SJCRH30 (cell line): Measurements from ENCODE around the gene RCOR3. TPM values are rescaled to one million over a fixed set of nuclear protein-coding genes. Genes with fewer than 3 reads are reported as not detected.
"Not testable (repeated sequence)": the region's sequence is repeated elsewhere in the genome, so short reads cannot be mapped to it uniquely, and the experiment has no call there.

Experiments
- DNase-seq, 2 experiments: peaks; one replicate each; pipeline ENCODE4 v3.0.0-alpha.2; 2015 to 2020
- H3K27ac ChIP-seq: fragments of 250-450 bp; sonication (Bioruptor Pico); 2 replicates; pipeline ENCODE4 v1.5.1; 2020; ENCODE audit warnings: mild to moderate bottlenecking, moderate library complexity
- H3K27me3 ChIP-seq: fragments of 250-450 bp; sonication (Bioruptor Pico); 2 replicates; pipeline ENCODE4 v1.5.1; 2020; ENCODE audit warnings: mild to moderate bottlenecking, moderate library complexity
- H3K36me3 ChIP-seq: fragments of 250-450 bp; sonication (Bioruptor Pico); 2 replicates; pipeline ENCODE4 v1.5.1; 2020; ENCODE audit warnings: mild to moderate bottlenecking, moderate library complexity
- H3K4me1 ChIP-seq: fragments of 250-450 bp; sonication (Bioruptor Pico); 2 replicates; pipeline ENCODE4 v1.5.1; 2020; ENCODE audit warnings: mild to moderate bottlenecking, moderate library complexity
- H3K4me3 ChIP-seq: fragments of 250-450 bp; sonication (Bioruptor Pico); 2 replicates; pipeline ENCODE4 v1.5.1; 2020; ENCODE audit warnings: mild to moderate bottlenecking, moderate library complexity
- H3K9me3 ChIP-seq: fragments of 250-450 bp; sonication (Bioruptor Pico); replicated peaks from 2 replicates; pipeline ENCODE4 v1.5.1; 2020; ENCODE audit warnings: mild to moderate bottlenecking, moderate library complexity
- total RNA-seq: library from RNA; depleted of rRNA; stranded (reverse); fragments of >200 nt; shearing (Covaris generic); gene quantifications from 2 replicates; pipeline ENCODE4 v1.2.3, GENCODE V29; 2014; rRNA removed

Gene RCOR3
- total RNA-seq, result 30.1 and 43.3 TPM in 2 replicates

DNA sequence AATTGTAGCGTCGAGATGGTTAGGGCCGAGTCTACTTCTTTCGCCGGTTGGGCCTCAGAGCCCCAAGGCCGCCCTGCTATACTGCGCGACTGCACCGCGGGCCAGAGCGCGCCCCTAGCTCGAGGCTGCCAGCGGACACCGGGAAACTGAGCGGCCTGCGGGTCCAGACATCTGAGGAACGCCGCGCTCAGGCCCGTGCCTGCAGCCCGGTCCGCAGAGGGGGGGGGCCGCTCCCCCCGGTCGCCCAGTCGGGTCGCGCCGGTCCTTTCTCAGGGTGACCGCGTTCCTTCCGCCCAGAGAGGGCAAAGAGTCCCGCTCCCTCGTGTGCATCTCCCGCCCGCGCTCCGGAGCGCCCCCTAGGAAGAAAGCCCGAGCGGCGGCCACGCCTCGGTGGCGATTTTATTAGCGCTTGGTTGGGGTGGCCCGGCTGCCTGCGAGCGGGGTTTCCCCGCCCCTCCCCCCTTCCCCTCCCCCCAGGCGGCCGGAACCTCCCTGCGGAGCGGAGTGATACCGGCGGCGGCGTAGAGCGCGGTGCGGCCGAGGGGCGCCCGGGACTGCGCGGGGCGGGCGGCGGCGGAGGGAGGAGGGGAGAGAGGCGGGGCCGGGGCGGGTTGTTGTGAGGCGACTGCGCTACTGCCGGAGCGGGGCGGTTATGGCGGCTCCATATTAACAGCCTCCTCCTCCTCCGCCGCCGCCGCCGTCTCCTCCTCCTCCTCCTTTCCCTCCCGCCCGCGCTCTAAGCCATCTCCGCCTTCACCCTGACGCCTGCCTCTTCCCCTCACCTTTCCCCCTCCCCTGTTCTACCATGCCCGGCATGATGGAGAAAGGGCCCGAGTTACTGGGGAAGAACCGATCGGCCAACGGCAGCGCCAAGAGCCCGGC lies at the start of gene RCOR3:
Gene RCOR3 (plus strand): TSS at position 611 of the 882 bp plus-strand sequence. CDS start 195 bp downstream, at position 806.
- peak; percentile 94 to 95 for DNase-seq
- Histone ChIP-seq H3K4me3 (peak within 1 kb of the TSS; percentile 98), H3K4me1 (peaks cover 6% of the 10 kb centered on the region), H3K36me3 (peaks cover 12% of the 10 kb centered on the region), H3K9me3 (no peaks in the 10 kb centered on the region), H3K27me3 (no peaks in the 10 kb centered on the region), H3K27ac (peak within 1 kb of the TSS; percentile 95)

DNA sequence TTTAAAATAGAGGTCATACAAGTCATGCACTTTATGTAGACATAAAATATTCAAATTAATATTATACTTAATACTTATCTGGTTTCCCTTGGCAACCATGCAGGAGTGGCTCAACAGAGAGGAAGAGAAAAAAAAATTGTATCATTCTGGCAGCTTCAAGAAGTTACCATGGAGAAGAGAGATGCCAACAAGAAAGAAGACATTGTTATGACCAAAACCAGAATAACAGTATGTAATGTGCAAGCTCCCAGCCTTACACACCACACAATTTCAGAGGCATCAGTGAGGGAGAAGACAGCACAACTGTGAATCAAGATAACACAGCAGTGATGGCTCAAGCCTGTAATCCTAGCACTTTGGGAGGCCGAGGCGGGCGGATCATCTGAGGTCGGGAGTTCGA lies 49.1 kb upstream of the RCOR3 start:
- no peaks in the 10 kb centered on the region for H3K9me3 ChIP-seq
- DNase-seq, result no peak
- no peaks in the 10 kb centered on the region for H3K4me1 ChIP-seq
- H3K27ac ChIP-seq, result no peak overlapping the region
- H3K36me3 ChIP-seq, result no peaks in the 10 kb centered on the region
- no peaks in the 10 kb centered on the region for H3K27me3 ChIP-seq
- H3K4me3 ChIP-seq, result no peak overlapping the region

DNA sequence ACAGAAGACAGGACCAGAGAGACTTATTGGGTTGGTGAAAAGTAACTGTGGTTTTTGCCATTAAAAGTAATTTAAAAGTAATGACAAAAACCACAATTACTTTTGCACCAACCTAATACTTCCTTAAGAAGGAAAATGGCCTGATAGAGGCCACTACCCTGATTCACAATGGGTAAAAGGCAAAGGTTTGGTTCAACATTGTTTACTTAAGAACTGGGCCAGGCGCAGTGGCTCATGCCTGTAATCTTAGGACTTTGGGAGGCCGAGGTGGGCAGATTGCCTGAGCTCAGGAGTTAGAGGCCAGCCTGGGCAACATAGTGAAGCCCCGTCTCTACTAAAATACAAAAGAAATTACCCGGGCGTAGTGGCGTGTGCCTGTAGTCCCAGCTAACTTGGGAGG lies 48.2 kb upstream of the RCOR3 start:
- Histone ChIP-seq H3K27ac (no peak overlapping the region), H3K4me3 (no peak overlapping the region), H3K9me3 (no peaks in the 10 kb centered on the region), H3K36me3 (no peaks in the 10 kb centered on the region), H3K27me3 (no peaks in the 10 kb centered on the region), H3K4me1 (no peaks in the 10 kb centered on the region)
- DNase-seq, result no peak

DNA sequence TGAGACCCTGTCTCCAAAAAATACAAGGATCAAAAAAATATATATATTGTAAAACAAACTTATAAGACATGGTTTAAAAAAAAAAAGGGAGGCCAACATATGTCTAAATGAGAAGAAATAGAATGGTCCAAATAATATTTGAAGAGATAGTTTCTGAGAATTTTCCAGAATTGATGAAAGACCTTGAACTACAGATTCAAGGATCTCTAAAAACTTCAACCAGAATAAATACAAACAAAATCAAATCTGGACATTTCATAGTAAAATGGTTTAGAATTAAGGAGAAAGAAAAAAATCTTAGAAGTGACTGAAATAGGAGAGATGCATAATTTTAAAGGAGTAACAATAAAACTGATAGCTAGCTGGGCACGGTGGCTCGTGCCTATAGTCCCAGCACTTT lies 45.5 kb upstream of the RCOR3 start:
- no peak for DNase-seq
- Histone ChIP-seq H3K4me1 (no peaks in the 10 kb centered on the region), H3K36me3 (no peaks in the 10 kb centered on the region), H3K27ac (no peak overlapping the region), H3K4me3 (no peak overlapping the region), H3K9me3 (no peaks in the 10 kb centered on the region), H3K27me3 (0 out of 2 replicates have a peak, but pooled peaks cover 4% of the 10 kb centered on the region)

DNA sequence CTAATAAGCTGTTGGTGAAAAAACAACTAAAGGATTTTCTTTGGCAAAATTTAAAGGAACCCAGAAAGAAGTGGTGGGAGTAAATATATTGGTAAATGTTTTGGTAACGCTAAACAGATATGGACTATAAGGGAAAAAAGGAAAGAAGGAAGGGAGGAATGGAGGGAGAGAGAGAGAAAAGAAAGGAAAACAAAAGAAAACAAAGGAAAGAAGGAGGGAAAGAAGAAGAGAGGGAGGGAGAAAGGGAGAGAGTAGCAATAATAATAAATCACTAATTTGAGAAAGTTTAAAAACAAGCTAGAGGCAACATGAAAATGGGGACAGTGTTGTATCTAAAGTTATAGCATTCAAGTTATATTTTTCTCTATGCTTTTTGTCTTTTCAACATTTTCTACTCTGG lies 43.6 kb upstream of the RCOR3 start:
- DNase-seq, result no peak
- no peak overlapping the region for H3K4me3 ChIP-seq
- no peaks in the 10 kb centered on the region for H3K36me3 ChIP-seq
- H3K4me1 ChIP-seq, result no peaks in the 10 kb centered on the region
- 0 out of 2 replicates have a peak, but pooled peaks cover 4% of the 10 kb centered on the region for H3K27me3 ChIP-seq
- H3K27ac ChIP-seq, result no peak overlapping the region
- no peaks in the 10 kb centered on the region for H3K9me3 ChIP-seq

DNA sequence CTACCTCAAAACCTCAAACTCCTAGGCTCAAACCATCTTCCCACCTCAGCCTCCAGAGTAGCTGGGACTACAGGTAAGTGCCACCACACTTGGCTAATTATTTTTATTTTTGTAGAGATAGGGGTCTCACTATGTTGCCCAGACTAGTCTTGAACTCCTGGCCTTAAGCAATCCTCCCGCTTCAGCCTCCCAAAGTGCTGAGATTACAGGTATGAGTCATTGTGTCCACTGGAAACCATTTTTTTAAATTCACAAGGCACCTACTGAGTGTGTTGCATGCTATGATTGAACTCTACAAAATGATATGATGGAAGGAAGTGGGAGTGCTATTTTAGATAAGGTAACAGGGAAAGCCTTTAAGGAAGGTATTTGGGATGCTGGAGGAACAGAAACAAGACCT lies 41.8 kb upstream of the RCOR3 start:
- DNase-seq, result no peak
- H3K36me3 ChIP-seq, result no peaks in the 10 kb centered on the region
- no peak overlapping the region for H3K27ac ChIP-seq
- no peaks in the 10 kb centered on the region for H3K9me3 ChIP-seq
- no peaks in the 10 kb centered on the region for H3K4me1 ChIP-seq
- 0 out of 2 replicates have a peak, but pooled peaks cover 4% of the 10 kb centered on the region for H3K27me3 ChIP-seq
- H3K4me3 ChIP-seq, result no peak overlapping the region

DNA sequence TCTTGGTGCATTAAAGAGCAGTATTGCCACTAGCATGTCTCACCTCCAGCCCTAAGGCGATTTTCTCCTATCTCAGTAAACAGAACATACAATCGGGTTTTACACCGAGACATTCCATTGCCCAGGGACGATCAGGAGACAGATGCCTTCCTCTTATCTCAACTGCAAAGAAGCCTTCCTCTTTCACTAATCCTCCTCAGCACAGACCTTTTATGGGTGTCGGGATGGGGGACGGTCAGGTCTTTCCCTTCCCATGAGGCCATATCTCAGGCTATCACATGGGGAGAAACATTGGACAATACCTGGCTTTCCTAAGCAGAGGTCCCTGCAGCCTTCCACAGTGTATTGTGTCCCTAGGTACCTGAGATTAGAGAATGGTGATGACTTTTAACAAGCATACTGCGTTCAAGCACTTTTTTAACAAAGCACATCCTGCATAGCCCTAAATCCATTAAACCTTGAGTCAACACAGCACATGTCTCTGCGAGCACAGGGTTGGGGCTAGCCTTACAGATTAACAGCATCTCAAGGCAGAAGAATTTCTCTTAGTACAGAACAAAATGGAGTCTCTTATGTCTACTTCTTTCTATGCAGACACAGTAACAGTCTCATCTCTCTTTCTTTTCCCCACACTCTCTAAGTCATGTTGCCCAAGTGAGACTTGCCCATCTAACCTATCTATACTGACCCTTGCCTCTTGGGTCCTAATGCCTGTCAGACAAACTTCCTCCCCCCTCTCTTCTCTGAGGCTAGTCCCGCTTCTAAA lies 36.5 kb upstream of the RCOR3 start:
- not testable (repeated sequence) for DNase-seq, H3K27me3 ChIP-seq, H3K4me1 ChIP-seq, H3K36me3 ChIP-seq, H3K9me3 ChIP-seq, H3K4me3 ChIP-seq, H3K27ac ChIP-seq

DNA sequence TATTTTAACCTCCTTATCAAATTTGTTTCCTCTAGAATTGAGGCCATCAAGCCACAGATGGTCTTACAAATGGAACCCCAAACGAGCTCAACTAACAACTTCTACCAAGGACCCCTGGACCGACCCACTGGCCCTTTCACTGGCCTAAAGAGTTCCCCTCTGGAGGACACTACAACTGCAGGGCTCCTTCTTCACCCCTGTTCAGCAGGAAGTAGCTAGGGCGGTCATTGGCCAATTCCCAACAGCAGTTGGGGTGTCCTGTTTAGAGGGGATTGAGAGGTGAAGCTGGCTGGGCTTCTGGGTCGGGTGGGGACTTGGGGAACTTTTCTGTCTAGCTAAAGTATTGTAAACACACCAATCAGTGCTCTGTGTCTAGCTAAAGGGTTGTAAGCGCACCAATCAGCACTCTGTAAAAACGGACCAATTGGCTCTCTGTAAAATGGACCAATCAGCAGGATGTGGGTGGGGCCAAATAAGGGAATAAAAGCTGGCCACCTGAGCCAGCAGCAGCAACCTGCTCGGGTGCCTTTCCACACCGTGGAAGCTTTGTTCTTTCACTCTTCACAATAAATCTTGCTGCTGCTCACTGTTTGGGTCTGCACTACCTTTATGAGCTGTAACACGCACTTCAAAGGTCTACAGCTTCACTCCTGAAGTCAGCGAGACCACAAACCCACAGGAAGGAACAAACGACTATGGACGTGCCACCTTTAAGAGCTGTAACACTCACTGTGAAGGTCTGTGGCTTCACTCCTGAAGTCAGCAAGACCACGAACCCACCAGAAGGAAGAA lies 30.4 kb upstream of the RCOR3 start:
- not testable (repeated sequence) for H3K9me3 ChIP-seq, H3K27ac ChIP-seq, DNase-seq, H3K27me3 ChIP-seq, H3K36me3 ChIP-seq, H3K4me3 ChIP-seq, H3K4me1 ChIP-seq

DNA sequence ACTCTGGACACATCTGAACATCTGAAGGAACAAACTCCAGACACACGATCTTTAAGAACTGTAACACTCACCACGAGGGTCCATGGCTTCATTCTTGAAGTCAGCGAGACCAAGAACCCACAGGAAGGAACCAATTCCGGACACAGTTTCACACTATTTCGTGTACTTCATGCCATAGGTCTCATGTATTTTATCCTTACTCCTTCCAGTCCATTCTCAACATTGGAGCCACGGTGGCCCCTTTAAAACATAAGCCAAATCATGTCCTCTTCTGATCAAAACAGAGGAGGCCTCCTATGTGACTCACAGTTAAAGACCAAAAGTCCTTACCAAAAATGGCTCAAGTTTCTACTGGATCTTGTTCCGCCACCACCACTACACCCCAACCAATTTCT lies 29.8 kb upstream of the RCOR3 start:
- H3K4me1 ChIP-seq, result no peaks in the 10 kb centered on the region

DNA sequence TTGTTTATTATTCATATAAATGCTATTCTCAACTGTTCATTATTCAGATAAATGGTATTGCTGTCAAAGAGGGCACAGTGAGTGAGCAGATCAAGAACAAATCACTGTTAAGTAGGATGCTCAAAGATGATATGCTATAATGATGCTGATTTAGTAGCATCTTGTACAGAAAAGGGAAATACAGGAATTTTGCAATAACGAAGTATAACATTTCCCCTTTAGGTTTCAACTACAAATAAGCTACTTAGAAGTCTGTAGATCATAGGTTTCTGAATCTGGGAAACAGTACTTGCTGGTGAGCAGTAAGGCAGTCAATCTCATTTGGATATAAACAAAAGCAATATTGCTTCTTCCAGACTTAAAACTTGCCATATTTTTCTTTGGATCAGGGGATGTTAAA lies 27.3 kb upstream of the RCOR3 start:
- H3K27ac ChIP-seq, result no peak overlapping the region
- H3K4me3 ChIP-seq, result no peak overlapping the region
- no peak for DNase-seq
- no peaks in the 10 kb centered on the region for H3K4me1 ChIP-seq
- no peaks in the 10 kb centered on the region for H3K36me3 ChIP-seq
- 0 out of 2 replicates have a peak, but pooled peaks cover 3% of the 10 kb centered on the region for H3K27me3 ChIP-seq
- no peaks in the 10 kb centered on the region for H3K9me3 ChIP-seq

More for the DNA sequence above, 29.8 kb upstream of the RCOR3 start:
- 0 out of 2 replicates have a peak, but pooled peaks cover 3% of the 10 kb centered on the region for H3K27me3 ChIP-seq
- DNase-seq, result no peak
- H3K27ac ChIP-seq, result no peak overlapping the region
- no peaks in the 10 kb centered on the region for H3K36me3 ChIP-seq
- H3K4me3 ChIP-seq, result no peak overlapping the region
- no peaks in the 10 kb centered on the region for H3K9me3 ChIP-seq

DNA sequence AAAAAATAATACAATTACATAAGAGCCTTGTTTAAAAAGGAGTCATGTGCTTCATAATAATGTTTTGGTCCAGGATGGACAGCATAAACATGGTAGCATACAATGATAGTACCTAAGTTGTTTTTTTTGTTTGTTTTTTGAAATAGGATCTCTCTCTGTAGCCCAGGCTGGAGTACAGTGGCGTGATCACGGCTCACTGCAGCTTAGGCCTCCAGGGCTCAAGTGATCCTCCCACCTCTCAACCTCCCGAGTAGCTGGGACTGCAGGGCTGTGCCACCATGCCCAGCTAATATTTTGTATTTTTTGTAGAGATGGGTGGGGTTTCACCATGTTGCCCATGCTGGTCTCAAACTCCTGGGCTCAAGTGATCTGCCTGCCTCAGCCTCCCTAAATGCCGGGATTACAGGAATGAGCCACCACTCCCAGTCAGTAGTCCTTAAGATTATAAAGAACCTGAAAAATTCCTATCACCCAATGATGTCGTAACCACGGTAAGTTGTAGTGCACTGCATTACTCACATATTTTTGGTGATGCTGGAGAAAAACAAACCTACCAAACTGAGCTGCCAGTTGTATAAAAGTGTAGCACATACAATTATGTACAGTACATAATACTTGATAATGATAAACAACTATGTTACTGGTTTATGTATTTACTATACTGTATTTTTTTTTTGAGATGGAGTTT lies 22.4 kb upstream of the RCOR3 start:
- no peaks in the 10 kb centered on the region for H3K4me1 ChIP-seq
- H3K27ac ChIP-seq, result no peak overlapping the region
- H3K36me3 ChIP-seq, result no peaks in the 10 kb centered on the region
- 0 out of 2 replicates have a peak, but pooled peaks cover 3% of the 10 kb centered on the region for H3K27me3 ChIP-seq
- no peak overlapping the region for H3K4me3 ChIP-seq
- no peak for DNase-seq
- H3K9me3 ChIP-seq, result no peaks in the 10 kb centered on the region

DNA sequence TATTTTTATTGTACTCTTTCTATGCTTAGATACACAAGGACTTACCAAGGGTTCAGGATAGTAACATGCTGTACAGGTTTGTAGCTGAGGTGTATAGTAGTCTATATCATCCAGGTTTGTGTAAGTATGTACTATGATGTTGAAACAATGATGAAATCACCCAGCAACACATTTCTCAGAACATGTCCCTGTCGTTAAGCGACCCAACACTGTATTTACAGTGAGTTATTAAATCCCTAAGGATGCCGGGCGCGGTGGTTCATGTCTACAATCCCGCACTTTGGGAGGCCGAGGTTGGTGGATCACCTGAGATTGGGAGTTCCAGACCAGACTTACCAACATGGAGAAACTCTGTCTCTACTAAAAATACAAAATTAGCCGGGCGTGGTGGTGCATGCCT lies 21.6 kb upstream of the RCOR3 start:
- Histone ChIP-seq H3K27ac (no peak overlapping the region), H3K4me3 (no peak overlapping the region), H3K4me1 (no peaks in the 10 kb centered on the region), H3K36me3 (no peaks in the 10 kb centered on the region), H3K27me3 (0 out of 2 replicates have a peak, but pooled peaks cover 3% of the 10 kb centered on the region), H3K9me3 (no peaks in the 10 kb centered on the region)
- no peak for DNase-seq

DNA sequence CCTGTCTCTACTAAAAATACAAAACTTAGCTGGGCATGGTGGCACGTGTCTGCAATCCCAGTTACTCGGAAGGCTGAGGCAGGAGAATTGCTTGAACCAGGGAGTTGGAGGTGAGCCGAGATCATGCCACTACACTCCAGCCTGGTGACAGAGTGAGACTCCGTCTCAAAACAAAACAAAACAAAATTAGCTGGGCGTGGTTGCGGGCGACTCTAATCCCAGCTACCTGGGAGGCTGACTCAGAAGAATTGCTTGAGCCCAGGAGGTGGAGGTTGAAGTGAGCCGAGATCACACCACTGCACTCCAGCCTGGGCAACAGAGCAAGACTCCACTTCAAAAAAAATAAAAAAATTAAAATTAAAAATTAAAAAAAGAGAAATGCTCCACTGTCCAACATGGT lies 18.6 kb upstream of the RCOR3 start:
- H3K27ac ChIP-seq, DNase-seq, H3K36me3 ChIP-seq, H3K9me3 ChIP-seq, H3K27me3 ChIP-seq, H3K4me1 ChIP-seq, H3K4me3 ChIP-seq: not testable (repeated sequence)

DNA sequence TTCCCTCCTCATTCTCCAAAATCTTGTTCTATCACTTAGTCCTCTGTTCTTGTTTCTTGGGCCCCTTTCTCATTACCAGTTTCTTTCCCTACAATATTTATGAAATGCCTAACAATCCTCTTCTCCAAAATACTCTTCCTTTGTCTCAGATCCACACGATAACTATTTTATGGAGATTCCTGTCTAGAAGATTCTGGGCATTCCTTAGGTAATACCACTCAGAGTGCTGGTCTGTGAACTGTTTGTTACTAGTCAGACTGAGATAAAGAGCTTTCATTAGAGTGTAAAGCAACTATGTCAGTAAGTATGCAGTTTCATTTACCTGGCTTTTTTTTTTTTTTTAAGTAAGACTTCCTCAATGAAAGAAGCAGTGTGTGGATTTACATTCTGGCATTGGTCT lies 18.1 kb upstream of the RCOR3 start:
- no peak overlapping the region for H3K27ac ChIP-seq
- no peak overlapping the region for H3K4me3 ChIP-seq
- no peak for DNase-seq
- H3K9me3 ChIP-seq, result no peaks in the 10 kb centered on the region
- no peaks in the 10 kb centered on the region for H3K4me1 ChIP-seq
- H3K36me3 ChIP-seq, result no peaks in the 10 kb centered on the region
- no peaks in the 10 kb centered on the region for H3K27me3 ChIP-seq
